GM18520 (cell line): ENCODE results near the gene COL5A2.

Source experiments
- ATAC-seq: cut with Tn5 transposase; IDR thresholded peaks from one replicate; pipeline ENCODE4 v1.9.1; 2021; ENCODE audit not compliant: unreplicated experiment

COL5A2 gene

DNA sequence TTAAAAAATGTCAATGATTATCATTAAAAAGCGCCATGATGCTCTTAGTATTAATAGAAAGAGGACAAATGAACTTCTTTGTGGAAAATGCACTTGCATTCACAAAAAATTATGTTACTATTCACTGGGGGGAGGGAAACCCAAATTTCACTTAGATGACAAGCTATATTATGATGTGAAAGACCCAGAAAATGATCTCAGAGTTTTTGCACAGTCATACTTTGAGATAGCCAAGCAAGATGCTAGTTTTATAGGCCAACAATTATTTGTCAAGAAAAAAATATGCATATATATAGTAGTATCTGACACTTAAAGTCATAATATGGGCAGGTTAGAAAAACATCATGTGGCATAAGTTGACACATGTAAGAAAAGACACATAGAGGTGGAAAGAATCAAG, 31.6 kb downstream of the COL5A2 start:
- ATAC-seq = no peak

DNA sequence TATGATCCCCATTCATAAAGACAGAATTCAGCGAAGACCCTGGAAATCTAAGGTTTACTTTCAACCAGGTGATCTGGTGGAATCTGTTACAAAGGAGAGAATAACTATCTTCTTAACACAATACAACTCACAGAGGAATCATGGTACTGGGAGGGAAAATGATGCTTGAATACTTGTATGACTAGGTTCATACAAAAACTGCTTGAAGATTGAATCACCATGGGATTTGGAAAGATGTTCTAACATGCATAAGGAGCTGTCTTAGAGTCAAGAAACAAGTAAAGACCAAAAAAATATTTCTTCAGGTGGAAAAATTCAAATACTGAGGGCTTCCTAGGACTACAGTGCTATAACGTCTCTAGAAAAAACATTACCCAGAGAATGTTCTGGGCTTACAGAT, 32.2 kb downstream of the COL5A2 start:
- no peak for ATAC-seq

DNA sequence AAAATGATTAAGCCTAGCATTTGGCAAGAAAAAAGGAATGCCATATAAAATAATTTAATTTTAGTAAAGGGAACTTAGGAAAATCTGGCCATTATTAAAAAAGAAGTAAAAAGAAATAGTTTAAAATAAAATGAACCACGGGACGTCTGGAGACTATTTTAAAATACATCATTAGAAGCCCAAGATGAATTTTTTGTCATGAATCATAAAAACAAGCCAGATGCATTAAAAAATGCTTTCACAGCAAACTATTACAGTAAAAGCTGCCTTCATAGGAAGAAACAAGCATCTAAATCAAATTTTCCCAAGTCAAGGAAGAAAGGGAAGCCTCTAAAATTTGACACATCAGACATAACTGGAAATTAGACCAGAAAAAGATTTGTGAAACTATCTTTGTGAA, 33.0 kb downstream of the COL5A2 start:
- no peak for ATAC-seq

DNA sequence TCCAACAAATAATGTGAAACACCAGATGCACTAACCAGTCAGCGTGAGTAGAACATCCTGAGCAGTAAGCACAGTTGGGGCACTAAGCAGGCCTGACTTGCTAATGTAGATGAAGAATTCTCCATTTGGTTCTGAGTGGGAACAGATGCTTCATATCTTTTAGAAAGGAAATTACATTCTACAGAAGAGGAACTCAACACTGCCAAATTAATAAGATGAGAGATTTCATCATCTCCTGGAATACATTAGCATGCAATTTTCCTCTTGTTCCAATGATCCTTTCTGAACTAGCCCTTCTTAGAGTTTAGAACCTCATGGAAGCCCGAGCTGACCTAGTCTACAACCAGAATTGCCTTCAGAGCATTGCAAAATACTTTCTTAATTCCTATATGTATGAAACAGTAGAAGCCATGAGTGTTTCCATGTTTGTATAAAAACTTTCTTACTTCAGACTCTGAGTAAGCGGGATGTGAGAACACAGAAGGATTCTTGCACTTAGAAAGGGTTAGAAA, 34.8 kb downstream of the COL5A2 start:
- no peak for ATAC-seq

DNA sequence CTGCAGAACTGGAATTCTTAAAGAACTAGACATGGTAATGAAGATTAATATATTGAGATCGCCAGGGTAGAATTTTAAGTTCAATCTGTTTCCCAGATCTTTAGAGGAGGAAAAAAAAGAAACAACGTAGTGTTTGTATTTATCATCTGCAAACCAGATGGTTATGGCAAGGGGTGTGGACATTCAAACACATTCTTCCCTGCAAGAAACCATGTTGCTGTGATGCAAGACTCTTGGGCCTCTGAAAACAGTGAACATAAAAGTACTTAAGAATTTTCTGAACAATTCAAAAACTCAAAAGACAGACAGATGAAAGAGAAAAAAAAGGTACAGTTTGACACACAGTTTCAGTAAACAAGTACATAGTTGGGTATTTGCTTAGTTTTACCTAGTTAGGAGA, 35.6 kb downstream of the COL5A2 start:
- no peak for ATAC-seq

DNA sequence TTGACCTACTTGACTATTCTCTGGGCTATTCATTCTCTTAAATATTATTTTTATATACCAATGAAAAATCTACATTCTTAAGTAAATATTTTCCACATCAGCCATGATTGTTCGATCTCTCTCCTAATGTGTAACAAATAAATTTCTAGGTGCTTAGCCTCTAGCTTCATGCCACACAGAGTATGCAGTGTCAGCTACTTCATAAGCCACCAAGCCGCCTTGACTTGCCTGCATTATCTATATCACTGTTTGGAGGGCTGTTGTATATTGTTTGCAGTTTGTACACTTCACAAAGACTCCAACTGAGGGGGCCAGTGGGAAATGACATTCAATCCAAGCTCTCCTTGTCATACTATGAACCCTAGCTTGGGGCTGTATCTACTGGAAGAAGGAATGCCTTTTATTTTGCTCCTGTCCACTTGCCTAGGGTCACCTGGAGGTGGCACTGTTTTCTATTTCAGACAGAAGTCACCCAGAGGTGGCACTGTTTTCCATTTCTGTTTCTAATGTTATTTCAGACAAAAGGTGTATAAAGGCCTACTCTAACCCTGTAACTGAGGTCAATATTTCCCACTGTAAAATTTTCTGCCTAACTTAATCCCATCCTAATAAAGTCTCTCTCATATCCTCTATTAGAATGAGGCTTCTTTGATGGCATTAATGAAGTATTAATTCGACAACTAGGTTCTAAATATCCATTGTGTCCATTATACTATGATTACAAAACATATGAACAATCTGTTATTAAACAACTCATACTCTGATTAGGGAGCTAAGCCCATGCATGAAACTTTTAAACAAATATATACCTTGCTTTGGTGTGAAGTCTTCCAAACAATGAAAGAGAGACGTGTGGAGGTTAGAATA, 36.4 kb downstream of the COL5A2 start:
- peak; percentile 85 for ATAC-seq

DNA sequence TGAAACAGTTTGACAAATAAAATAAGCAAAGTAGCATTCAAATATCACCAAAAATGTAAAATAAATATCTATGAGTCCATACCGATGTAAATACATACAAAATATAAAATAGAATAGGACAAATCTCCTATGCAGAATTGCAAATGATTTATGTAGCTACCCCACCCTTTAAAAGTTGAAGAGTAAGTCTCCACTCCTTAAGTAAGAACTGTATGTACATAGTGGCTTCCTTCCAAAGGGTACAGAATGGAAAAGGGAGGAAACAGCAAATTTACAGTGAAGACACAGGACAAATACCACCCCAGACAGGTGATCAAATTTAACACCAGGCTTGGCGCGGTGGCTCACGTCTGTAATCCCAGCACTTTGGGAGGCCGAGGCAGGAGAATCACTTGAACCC, 40.8 kb downstream of the COL5A2 start:
- no peak for ATAC-seq

DNA sequence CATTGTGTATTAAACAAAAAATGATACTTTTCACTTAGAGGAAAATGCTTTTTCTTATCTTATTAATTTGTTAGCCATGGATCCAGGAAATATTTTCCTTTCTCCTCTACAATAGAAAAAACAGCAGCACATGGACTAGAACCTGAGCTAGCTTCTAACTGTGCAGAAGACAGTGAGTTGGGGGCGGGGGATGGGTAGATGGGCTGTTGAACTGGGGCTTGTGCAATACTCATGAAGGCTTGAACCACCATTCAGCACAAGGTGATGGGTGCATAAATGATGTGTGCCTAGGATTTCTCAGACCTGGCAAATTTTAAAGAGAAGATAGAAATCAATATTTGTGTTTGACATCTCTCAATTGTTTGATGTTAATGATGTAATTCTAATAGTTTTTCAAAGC, 42.0 kb downstream of the COL5A2 start:
- no peak for ATAC-seq

DNA sequence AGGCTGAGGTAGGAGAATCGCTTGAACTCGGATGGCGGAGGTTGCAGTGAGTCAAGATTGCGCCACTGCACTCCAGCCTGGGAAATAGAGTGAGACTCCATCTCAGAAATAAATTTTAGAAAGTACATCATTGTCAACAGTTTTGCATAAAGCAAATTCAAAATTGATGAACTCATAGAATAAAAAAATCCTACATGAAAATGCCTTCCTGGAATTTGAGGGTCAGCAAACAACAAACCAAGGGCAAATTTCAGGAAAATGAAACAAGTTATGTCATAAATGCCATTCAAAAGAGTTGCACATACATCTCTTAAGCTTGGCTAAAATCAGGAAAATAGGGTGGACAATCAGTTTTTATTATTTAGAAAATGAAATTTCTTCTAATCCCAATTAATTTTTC, 45.1 kb downstream of the COL5A2 start:
- no peak for ATAC-seq

DNA sequence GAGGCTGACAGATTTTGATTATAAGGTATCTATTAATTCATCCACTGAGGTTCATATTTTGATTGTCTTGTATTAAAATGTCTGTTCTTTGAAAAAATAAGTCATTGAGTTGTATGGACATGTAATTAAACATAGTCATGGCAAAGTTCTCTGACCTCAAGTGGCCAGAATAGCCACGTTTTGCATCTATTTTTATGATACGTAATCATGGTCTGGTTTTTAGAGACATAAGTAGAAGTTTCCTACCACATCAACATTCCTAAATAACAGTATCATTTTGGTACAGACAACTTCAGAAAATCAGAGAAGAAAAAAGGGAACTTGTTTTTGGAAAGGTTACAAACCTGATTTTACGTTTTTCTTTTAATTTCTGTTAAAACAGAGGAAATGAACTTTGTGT, 47.6 kb downstream of the COL5A2 start:
- ATAC-seq = no peak

DNA sequence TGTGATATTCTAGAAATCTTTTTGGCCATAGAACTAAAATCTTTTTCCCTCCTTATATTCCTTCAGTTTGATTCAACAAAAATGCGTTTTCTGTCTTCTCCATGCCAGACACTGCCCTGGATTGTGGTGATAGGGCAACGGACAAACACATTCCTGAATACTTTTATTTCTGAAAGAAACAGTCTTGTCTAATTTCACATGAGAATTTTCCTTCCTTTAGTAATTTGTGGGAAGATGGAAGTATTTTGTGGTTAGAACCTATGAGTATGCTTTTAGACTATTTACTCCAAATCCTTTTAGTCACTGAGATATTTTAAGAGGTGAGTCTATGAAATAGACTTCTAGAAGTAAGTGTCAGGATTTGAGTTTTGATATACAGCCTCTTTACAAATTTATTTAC, 49.6 kb downstream of the COL5A2 start:
- ATAC-seq = no peak

DNA sequence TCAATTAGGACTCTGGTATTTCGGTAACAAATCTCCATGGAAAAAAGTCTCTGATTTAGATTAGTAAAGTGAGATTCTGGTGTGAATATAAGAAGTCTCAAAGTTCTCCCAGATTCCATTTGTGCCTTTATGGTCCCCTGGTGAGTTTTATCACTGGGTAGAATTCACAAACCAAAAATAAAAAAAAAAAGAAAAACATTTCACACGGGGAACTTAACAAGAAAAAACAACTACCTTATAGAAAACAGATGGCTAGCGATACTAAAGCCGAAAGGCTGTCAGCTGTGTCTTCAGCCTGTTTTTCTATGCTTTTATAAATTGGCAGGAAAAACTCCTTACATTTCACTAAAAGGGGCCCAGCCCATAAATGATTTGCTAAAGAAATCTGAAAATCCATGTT, 50.6 kb downstream of the COL5A2 start:
- ATAC-seq = no peak

DNA sequence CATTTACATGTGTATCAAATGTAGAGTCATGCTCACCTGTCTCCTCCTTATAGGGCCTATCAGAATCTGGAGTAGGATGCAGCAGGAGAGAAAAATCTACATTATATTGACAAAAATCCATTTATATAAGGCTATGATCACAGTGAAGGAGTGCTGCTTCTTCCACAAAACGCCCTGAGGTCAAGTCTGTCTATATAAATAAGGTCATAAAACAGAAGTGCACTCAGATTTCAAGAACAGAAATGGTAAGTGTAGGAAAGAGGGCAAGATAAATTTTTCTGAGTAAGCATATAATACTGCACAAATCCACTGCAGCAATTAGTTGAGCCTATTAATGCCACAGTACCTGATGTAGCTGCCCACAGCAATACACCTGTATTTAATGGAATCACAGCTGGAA, 51.8 kb downstream of the COL5A2 start:
- no peak for ATAC-seq

DNA sequence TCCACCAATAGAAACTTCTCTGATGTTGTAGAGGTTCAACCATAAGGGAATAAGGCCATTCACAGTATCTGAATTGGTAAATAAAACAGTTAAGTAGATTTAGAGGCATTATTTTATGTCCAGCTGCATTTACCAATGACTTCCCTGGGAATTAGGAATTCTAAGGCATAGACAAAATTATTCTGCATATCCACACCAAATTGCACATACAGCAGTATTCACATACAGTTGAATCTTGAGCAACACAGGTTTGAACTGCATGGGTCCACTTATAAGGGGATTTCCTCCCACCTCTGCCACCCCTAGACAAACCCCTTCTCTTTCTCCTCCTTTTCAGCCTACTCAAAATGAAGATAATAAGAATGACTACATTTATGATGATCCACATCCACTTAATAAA, 54.4 kb downstream of the COL5A2 start:
- ATAC-seq = no peak

DNA sequence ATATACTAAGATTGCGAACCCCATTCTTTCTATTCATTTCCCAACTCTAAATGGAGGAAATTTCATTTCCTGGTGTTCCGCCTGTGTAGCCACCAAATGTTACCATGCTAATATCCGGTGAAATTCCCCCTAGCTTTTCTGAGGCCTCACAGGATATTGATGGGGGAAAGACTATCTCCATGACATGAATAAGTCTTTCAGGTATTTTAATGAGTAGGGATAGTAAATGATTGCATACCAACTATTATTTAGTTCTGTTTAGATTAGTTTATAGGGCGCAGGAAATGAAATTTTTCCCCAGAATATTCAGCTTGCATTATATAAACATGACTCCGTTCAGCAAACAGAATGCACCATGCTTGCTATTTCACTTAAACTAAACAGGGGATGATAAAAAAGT, 55.4 kb downstream of the COL5A2 start:
- ATAC-seq = no peak

DNA sequence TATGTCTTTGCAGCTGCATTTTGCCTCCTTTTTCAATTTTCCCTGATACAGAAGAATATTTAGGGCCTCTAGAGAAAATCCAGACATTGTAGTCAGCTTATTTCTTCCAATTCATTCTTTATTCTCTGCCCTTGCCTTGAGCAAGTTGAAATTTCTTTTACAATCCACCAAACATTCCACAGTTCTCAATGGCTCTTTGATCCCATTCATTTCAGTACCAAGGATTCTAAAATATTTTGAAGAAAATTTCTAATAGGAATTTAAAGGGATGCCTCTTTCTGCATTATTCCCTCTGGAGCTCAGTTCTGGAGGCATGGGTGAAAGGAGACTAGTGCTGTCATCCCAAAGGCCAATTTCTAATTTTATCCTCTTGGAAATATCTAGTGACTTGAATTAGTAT, 61.2 kb downstream of the COL5A2 start:
- ATAC-seq = no peak

DNA sequence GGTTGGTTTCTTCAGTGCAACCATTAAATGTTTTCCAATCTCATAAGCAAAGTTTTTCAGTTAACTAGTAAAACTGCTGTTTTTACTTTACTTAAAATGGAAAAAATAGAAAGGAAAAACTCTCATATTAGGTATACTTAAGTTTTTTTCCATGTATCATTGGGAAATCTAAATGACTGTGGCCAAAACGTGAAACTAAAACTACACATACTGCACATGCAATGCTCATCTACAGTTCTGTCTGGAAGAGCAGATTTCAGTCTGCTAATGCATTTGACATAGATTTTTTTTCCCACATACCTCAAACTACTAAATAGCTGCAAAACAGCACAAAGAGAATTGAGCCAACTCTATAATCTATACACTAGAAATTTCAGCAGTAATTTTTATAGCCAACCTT, 62.6 kb downstream of the COL5A2 start:
- ATAC-seq = no peak

DNA sequence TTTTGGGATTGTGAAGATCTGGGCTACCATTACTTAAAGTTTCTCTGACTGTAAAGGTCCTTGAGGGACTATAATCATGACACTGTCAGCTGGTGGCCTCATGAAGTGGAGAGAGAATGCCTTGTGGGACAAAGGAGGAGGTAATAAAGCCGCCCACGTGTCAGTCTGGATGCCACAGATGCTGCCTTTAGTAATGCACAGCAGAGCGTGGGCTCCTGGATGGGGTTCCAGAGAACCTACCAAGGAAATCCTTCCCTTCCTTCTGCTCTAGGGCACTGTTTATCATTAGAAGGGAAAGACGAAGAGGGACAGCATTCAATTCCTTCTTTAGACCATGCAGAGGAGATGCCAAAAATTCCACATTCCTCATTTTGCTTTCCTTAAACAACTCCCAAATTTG, 63.5 kb downstream of the COL5A2 start:
- ATAC-seq = no peak

DNA sequence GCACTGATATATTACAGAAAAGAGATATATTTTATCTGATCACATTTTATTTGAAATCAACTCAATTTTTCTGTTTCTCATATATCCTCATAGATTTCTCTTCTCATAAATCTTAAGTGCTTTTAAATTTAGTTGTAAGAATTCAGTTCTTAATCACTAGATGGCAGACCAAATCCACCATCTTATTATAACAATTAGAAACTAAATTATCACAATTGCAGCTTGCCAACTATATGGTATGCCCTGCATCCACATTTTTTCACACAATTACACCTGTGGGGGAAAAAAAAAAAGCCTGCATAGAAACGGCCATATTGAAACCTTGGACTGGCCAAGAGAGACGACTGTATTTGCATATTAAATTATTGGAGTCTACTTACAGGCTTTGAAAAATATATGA, 64.4 kb downstream of the COL5A2 start:
- no peak for ATAC-seq

DNA sequence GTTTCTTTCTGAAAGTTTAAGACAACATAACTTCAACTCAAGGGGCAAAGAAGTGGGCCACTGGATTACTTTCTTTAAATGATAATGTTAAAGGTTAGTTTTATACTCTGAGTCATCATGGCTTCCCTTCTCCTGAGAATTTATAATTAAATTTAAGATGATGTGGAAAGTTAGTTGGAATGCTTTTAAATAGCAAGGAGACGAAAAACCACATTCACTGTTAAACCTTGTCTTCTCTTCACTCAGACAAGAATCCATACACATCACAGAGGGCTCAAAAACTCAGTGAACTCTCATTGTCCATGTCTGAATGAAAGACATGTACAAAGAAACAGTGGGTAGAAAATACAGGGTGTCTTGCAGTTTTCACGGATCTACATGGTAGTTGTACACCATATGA, 65.6 kb downstream of the COL5A2 start:
- no peak for ATAC-seq

DNA sequence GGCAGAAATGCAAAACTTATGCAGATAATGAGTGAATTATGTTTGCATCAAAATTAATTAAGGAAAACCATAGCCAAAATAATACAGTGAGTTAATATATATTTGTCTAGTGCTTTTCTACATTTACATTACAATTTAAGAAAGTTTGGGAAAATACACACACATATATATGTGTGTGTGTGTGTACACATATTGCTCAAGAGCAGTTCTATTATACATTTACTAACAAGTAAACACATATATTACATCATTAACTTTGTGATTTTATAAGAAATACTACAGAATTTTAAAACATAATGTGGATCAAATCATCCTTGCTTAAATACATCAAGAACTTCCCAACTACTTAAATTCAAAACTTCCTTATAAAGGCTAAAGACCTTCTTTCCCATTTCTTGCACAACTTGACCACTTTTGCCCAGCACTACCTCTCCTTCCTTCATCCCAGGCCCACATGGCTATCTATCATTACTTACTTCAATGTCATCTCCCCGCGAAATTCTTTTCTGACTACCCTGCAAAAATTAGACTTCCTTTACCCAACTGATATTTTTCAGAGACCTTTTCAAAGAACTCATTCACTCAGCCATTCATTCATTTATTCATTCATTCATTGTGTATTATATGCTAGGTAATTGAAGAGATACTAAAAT, 68.4 kb downstream of the COL5A2 start:
- ATAC-seq = no peak

DNA sequence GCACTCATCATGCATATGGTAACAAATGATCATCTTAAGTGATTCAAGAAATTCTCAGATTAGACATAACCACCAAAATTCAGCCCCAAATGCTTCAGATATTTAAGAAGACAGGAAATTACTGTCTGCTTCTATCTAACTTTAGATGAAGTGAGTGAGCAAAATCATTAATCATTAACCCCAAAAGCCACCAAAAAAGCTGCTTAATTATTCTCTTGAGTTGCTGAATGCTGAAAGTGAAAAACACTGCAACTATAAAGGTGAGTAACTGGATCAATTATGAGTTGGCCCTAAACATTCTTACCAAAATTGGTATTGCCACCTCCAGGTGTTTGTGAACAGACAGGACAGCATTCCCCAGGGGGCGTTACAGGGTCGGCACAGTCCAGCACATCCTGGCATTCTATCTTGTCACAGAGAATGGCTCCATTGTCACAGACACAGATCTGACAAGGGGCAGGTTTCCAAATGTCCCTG, 69.6 kb downstream of the COL5A2 start:
- ATAC-seq = peak; percentile 91
